OCI-LY7 (cell line): ENCODE measurements around the gene SIK3.

ENCODE experiments used
- CTCF ChIP-seq: fragments of 200-600 bp; sonication (generic); conservative IDR thresholded peaks from 2 replicates; pipeline ENCODE4 v1.5.1; 2014; ENCODE audit warnings: mild to moderate bottlenecking, antibody characterized with exemption, low read length, moderate library complexity, mixed read lengths
- EZH2phosphoT487 ChIP-seq: fragments of 200-600 bp; sonication (generic); IDR thresholded peaks from 2 replicates; pipeline ENCODE4 v1.6.1; 2018; ENCODE audit warnings: low read depth, borderline replicate concordance, mild to moderate bottlenecking, mixed run types, antibody characterized with exemption, low read length, moderate library complexity, mixed read lengths

DNA sequence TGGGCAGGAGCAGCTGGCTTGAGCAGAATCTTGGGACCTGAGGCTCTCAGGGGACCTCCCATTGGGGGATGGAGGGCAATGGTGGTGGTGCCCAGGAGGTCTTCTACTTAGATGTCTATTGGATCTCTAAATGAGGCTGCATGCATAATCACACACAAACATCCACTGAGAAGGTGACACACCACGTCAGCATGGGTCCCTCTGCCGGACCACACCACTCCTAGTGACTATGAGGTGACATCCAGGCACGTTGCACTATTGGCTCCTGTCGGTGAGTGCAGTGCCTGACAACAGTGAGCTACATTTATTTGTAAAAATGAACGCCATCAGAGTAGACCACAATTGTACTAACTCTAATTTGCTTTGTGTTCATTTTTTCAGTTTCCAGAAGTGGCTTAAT, 272.8 kb downstream of the SIK3 start:
- TF ChIP-seq CTCF: no peak
- no peak for TF ChIP-seq EZH2phosphoT487
